GM13977 (cell line): ENCODE measurements around the gene CCDC187.

Experiments
- DNase-seq: peaks from one replicate; pipeline ENCODE4 v3.0.0; 2012; ENCODE audit warnings: low spot score
- in situ Hi-C: fragments of 300-500 bp; cut with MboI; formaldehyde crosslinking; loops from one replicate; pipeline ENCODE4 v1.12.0; 2022; ENCODE audit warnings: low sequenced_read_pairs, low pct_unique_long_range_greater_than_20kb, mixed read lengths, inconsistent platforms; ENCODE audit not compliant: unreplicated experiment
- TF ChIP-seq, protein P1 (sequence below): IDR thresholded peaks from 2 replicates; pipeline ENCODE4 v1.5.1; 2012; ENCODE audit warnings: mild to moderate bottlenecking, control low read depth; ENCODE audit not compliant: insufficient read depth; ENCODE audit errors: extremely low read depth, missing control alignments

CCDC187 gene

DNA sequence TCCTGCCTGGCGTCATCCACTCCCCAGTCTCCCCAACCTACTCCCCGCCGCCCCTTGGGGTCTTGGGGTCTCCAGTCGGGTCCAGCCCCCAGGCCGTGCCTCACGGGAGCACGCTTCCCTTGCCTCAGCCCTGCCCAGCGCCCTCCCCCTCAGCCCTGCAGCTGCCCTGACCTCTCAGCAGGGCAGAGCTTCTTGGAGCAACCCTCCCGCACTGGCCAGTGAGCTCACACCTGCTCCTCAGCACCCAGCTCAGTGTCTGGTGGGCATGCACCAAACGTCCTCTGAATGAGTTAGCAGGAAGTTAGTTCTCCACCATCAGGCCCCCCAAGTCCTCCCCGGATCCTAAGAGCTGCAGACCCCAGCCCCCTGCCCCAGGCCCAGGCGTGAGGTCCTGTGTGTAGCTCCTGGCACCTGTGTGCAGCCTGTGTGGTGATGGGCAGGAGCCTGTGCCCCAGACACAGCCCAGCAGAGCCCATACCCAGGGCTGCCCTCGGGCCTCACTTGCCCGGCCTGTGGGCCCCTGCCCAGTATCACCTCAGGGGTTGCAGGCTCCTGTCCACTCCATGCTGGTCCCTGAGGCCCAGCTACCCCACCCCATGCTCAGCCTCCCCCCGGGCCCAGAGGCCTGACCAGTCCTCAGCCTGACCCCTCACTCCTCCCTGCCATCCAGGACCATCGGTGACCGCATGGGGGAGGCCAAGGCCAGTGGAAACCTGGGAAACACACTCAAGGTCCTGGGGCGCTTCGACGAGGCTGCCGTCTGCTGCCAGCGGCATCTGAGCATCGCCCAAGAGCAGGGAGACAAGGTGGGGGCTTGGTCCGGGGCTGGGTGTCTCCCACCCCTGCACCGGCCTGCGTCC lies 31.6 kb upstream of the CCDC187 start:
- TF ChIP-seq, protein P1, sequence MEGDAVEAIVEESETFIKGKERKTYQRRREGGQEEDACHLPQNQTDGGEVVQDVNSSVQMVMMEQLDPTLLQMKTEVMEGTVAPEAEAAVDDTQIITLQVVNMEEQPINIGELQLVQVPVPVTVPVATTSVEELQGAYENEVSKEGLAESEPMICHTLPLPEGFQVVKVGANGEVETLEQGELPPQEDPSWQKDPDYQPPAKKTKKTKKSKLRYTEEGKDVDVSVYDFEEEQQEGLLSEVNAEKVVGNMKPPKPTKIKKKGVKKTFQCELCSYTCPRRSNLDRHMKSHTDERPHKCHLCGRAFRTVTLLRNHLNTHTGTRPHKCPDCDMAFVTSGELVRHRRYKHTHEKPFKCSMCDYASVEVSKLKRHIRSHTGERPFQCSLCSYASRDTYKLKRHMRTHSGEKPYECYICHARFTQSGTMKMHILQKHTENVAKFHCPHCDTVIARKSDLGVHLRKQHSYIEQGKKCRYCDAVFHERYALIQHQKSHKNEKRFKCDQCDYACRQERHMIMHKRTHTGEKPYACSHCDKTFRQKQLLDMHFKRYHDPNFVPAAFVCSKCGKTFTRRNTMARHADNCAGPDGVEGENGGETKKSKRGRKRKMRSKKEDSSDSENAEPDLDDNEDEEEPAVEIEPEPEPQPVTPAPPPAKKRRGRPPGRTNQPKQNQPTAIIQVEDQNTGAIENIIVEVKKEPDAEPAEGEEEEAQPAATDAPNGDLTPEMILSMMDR = no peak
- DNase-seq = no peak
- in situ Hi-C loops = no loop called here

DNA sequence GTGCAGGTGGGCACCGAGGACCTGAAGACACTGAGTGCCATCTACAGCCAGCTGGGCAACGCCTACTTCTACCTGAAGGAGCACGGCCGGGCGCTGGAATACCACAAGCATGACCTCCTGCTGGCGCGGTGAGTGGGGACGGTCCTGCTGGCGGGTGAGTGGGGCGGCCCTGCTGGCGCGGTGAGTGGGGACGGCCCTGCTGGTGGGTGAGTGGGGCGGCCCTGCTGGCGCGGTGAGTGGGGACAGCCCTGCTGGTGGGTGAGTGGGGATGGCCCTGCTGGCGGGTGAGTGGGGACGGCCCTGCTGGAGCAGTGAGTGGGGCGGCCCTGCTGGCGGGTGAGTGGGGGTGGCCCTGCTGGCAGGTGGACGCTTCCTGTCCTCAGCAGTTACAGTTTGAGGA lies 30.6 kb upstream of the CCDC187 start:
- DNase-seq = no peak
- in situ Hi-C loops = no loop called here
- TF ChIP-seq, protein P1 = no peak

DNA sequence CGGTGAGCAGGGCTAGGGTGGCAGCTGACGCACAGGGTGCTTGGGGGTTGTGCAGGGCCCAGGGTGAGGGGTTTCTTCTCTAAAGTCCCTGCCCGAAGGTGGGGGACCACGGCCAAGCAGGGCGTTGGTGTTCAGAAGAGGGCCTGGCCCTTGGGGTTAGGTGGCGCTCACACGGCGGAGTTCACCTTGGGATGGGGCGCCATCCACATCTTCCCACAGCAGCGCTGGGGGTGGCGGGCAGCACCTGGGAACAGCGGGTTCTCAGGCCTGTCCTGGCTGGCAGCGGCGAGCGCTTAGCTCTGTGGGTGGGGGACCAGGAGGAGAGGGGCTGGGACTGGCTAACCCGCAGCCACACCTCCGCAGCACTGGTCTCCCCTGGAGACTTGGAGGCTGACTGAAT lies 29.6 kb upstream of the CCDC187 start:
- TF ChIP-seq, protein P1 = no peak
- in situ Hi-C loops = no loop called here
- no peak for DNase-seq

DNA sequence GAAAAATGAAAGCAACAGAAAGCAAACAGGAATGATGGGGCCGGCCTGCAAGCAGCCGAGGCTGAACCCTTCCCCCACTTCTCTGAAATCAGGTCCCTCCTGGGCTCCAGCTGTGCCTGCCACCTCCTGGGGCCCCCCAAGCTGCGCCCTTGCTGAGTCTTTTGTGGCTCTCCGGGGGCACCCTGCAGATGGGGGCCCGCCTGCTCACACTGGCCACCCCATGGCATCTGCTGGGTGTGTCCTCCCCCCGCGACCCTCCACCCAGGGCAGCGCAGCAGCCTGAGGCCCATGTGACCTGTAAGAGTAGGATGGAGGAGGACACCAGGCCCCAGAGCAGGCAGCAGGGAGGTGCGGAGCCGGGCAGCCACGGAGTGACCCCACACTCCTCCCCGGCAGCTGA lies 29.2 kb upstream of the CCDC187 start:
- in situ Hi-C loops = no loop called here
- no peak for DNase-seq
- TF ChIP-seq, protein P1 = no peak

DNA sequence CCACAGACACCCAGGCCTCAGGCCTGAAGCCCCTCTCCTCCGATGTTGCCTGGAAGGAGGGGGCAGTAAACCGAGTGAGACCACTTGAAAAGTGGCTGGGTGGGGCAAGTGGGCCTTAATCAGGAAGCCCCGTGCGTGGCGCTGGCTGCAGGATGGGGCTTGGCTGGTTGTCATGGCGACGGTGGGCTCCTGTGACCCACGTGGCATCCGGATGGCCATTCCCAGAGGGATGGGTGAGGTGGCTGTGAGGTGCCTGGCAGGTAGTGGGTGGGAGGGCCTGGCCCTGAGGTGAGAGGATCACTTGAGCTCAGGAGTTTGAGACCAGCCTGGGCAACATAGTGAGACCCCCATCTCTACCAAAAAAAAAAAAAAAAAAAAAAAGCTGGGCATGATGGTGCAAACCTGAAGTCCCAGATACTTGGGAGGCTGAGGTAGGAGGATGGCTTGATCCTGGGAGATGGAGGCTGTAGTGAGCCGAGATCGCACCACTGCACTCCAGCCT lies 28.6 kb upstream of the CCDC187 start:
- TF ChIP-seq, protein P1 = no peak
- no peak for DNase-seq
- in situ Hi-C loops = no loop called here

DNA sequence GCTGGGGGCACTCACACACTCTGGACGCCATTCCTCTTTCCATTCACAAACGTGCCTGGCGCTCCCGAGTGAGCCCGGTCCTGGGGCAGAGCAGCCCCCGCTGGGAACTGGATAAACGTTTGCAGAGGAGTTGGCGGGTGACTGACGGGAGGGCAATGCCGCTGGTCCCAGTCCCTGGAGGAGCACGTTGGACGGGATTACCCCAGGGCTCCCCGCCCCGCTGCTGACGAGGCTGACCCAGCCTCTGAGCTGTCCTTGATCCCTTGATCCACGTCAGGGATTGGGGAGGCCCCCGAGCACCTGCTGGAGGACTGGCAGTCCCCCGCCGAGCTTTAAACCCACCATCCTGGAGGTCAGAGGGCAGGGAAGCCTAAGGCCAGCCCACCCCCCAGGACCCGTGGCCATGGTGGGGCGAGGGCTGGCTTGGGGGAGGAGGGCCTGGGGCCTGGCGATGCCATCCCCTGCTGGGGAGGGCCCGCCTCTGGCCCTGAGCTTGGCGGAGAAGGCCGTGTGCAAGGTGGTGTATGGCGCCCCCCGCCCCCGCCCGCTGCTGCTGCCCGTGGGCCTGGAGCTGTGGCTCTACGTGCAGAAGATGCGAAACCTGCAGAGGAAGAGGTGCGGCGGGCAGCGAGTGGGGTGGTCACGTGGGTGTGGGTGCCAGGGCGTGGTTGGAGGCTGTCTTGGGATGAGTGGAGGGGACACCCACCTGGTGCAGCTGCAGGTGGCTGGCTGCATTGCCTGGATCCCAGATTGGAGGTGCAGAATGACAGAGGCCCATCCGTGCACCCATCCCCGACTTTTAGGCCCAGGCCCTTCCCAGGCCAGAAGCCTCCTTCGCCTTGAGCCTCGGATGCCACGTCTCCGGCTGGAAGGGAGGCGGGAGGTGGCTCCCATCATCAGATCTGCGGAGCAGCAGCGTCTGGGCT lies 27.9 kb upstream of the CCDC187 start:
- no peak for DNase-seq
- in situ Hi-C loops = no loop called here
- TF ChIP-seq, protein P1 = no peak
